GM12875 (cell line): ENCODE results near the gene TBC1D20.
"Not testable (repeated sequence)": the region's sequence is repeated elsewhere in the genome, so short reads cannot be mapped to it uniquely, and the experiment has no call there.

Source experiments
- H3K4me3 ChIP-seq: one replicate; pipeline ENCODE4 v1.5.1; 2011; ENCODE audit warnings: low read depth, low read length, control low read depth
- TF ChIP-seq, protein P1 (sequence below): IDR thresholded peaks from 2 replicates; pipeline ENCODE4 v1.5.1; 2011; ENCODE audit warnings: low read depth, mild to moderate bottlenecking, control low read depth, inconsistent platforms, low read length, moderate library complexity, borderline replicate concordance; ENCODE audit not compliant: insufficient read depth

The TBC1D20 gene

DNA sequence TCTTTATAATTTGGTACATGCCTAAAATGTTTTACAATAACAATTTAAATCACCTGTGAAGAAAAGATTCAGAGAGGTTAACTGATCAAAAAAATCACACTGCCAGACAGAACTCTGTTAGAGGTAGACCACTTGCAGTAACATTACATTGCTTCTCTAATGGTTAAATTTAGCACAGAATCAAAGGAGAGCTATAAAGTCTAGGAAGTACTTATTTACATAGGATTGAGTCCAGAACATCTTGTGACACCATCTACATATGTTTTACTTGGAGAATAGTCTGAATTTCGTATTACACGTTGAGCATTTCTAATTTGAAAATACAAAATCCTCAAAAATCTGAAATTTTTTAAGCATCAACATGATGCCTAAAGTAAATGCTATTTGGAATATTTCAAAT, 17.2 kb upstream of the TBC1D20 start:
- TF ChIP-seq, protein P1, sequence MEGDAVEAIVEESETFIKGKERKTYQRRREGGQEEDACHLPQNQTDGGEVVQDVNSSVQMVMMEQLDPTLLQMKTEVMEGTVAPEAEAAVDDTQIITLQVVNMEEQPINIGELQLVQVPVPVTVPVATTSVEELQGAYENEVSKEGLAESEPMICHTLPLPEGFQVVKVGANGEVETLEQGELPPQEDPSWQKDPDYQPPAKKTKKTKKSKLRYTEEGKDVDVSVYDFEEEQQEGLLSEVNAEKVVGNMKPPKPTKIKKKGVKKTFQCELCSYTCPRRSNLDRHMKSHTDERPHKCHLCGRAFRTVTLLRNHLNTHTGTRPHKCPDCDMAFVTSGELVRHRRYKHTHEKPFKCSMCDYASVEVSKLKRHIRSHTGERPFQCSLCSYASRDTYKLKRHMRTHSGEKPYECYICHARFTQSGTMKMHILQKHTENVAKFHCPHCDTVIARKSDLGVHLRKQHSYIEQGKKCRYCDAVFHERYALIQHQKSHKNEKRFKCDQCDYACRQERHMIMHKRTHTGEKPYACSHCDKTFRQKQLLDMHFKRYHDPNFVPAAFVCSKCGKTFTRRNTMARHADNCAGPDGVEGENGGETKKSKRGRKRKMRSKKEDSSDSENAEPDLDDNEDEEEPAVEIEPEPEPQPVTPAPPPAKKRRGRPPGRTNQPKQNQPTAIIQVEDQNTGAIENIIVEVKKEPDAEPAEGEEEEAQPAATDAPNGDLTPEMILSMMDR = no peak
- no peak overlapping the region for H3K4me3 ChIP-seq

DNA sequence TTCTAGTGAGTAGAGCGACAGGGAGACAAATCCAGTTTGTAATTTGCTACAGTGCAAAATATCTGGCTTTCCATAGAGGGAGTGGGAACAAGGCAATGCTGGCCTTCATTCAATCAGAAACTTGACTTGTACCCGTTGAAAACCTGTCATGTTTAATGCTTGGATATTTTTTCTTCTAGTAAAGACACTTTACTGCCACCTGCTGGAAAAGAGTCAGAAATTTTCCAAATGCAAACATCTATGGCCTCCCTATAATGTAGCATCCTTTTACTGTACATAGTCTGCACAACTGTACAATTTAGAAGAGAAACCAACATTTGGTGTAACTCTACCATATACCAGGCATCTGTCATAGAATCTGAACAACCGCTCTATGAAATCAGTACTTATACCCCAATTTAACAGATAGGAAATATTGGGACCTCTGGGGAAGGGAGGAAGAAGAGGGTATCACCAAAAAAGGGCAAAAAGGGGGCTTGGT, 16.7 kb upstream of the TBC1D20 start:
- H3K4me3 ChIP-seq = no peak overlapping the region
- TF ChIP-seq, protein P1 = peak; percentile 12; the same call in 1 of the 2 replicates

DNA sequence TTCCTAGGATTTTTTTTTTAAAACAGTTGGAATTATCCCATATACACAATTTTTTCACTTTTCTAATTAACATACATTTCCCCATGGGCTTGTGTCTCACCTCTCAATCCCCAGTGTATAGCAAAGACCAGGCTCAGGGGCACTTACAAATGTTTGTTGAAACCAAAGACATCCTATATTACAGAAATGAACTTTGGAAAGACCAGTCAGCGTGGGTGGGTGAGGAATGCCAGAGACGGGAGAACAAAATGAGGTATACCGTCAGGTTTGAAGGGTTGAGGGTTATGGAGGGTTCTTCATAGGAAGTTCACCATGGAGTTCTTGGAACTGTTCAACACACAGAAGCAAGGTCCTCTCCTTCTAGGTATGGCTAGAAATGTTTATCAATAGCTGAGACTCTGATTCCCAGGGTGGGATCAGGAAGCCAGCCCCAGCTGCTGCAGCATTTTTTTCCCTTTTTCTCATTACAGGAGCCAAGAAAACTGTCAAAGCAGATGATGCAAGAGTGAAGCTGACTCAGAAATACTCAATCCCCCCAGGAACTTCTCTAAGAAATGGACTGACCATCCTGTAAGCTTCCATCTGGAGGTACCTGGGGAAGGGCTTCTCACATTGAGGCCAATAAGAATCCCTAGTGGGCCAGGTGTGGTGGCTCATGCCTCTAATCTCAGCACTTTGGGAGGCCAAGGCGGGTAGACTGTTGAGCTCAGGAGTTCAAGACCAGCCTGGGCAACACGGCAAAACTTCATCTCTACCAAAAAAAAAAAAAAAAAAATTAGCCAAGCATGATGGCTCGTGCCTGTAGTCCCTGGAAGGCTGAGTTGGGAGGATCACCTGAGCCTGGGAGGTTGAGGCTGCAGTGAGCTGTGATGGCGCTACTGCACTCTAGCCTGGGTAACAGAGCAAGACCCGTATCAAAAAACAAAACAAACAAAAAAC, 15.9 kb upstream of the TBC1D20 start:
- TF ChIP-seq, protein P1 = no peak
- H3K4me3 ChIP-seq = no peak overlapping the region

DNA sequence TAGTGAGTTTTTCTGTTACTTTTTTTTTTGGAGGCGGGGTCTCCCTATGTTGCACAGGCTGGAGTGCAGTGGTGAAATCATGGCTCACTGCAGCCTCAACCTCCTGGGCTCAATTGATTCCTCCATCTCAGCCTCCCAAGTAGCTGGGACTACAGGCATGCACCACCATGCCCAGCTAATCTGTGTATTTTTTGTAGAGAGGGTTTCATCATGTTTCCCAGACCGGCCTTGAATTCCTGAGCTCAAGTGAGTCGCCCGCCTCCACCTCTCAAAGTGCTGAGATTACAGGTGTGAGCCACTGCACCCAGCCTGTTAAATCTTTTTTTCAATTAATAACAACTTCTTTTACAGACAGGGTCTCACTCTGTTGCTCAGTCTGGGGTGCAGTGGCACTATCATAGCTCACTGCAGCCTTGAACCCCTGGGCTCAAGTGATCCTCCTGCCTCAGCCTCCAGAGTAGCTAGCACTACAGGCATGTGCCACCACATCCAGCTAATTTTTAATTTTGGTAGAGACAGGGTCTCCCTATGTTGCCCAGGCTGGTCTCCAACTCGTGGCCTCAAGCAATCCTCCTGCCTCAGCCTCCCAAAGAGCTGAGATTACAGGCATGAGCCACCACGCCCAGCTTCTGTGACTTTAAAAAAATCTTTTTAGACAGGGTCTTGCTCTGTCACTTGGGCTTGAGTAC, 14.4 kb upstream of the TBC1D20 start:
- H3K4me3 ChIP-seq = not testable (repeated sequence)

DNA sequence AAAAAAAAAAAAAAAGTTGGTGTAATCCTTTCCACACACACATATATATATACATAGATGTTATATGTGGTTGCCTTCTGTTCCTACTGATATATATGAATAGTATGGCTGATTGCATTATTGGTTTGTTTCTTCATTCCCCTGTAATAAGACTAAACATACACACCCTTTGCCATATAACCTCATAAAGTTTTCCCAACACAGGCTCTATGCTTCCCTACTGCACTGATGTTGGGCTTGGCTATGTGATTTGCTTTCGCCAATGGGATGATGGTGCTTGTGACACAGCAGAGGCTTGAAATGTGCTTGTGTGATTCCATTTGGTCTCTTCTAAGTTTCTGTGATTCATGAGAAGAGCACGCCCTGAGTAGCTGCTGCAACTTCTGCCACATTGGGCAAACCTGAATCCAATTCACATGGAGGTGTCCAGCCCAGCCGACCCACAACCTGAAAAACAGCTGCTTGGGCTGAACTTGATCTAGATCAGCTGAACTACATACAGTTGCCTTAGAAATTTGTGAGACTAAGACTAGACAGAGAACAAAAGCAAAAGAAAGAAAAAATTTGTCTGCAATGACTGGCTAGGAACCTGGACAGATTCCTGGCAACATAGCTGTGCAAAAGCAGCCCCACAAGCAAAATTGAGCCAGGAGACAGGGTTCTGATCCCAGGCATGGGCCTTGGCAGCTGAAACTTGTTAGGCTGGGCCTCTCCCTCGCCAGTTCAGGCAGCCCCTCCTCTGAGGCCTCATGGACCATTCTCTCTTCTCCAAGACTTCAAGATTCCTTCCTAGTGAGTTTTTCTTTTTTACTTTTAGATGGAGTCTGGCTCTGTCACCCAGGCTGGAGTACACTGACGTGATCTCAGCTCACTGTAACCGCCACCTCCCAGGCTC, 13.4 kb upstream of the TBC1D20 start:
- H3K4me3 ChIP-seq = no peak overlapping the region
- TF ChIP-seq, protein P1 = no peak

DNA sequence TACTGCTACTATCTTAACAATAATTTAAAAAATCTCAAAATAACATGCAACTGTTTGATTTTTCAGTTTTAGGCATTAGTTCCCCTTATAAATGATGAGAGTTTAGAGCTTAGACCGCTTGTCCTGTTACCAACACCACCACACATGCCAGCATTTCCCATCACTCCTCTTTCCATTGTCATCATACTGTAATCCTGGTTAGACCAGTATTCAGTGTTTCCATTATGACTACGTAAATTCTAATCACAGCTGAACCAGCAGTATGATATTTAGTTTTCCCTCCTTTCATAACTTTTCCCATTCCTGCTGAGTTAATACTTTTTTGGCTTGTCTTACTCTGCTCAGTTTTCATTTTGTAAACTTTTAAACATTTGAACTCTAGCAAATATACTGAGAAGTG, 12.2 kb upstream of the TBC1D20 start:
- H3K4me3 ChIP-seq = no peak overlapping the region
- TF ChIP-seq, protein P1 = no peak

DNA sequence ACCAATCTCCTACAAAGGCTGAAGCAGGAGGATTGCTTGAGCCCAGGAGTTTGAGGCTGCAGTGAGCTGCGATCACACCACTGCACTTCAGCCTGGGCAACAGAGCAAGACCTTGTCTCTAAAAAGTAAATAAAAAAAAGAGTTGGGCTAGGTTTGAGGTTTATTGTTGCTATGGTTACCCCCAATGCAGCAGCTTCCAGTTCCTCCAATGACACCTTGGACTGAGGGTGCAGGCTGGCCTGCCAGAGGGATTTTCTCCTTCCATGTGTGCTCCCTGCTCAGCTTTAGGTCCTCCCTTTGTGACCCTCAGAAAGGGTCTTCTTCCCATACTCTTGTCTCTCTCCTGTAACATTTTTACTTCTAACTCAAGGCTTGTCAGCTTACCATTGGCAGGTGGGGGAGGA, 10.6 kb upstream of the TBC1D20 start:
- TF ChIP-seq, protein P1 = no peak
- H3K4me3 ChIP-seq = no peak overlapping the region
